H1 (cell line): ENCODE data around the gene DCHS1. TPM values are rescaled to one million over a fixed set of nuclear protein-coding genes. Genes with fewer than 3 reads are reported as not detected.

Experiments
- BACH1 ChIP-seq: IDR thresholded peaks from 2 replicates; pipeline ENCODE4 v1.6.1; 2012; ENCODE audit warnings: low read length, improper control_type of control experiment
- CEBPB ChIP-seq: IDR thresholded peaks from 2 replicates; pipeline ENCODE4 v1.6.1; 2012; ENCODE audit warnings: low read depth, low read length
- CHD2 ChIP-seq: IDR thresholded peaks from 2 replicates; pipeline ENCODE4 v1.6.1; 2012; ENCODE audit warnings: low read length, improper control_type of control experiment
- CREB1 ChIP-seq: IDR thresholded peaks from 2 replicates; pipeline ENCODE4 v1.6.1; 2012; ENCODE audit warnings: inconsistent platforms
- CTBP2 ChIP-seq: IDR thresholded peaks from 2 replicates; pipeline ENCODE4 v1.7.0; 2011; ENCODE audit warnings: borderline replicate concordance, mild to moderate bottlenecking, moderate library complexity, mixed read lengths, low read length; ENCODE audit not compliant: insufficient read depth, insufficient read length
- CTCF ChIP-seq, 3 experiments: IDR thresholded peaks; 1 replicate in 2 of 3; 2 replicates in 1 of 3; pipeline versions ENCODE4 v1.5.1 to v1.6.1; 2011; ENCODE audit warnings: low read length in 3 of 3, mild to moderate bottlenecking in 3 of 3, inconsistent platforms in 2 of 3, low read depth in 1 of 3, moderate library complexity in 1 of 3; ENCODE audit not compliant: insufficient read depth in 1 of 3; ENCODE audit errors: control extremely low read depth in 1 of 3
- EP300 ChIP-seq, 2 experiments: IDR thresholded peaks; 1 replicate in 1 of 2; 2 replicates in 1 of 2; pipeline ENCODE4 v1.6.1; 2011 to 2012; ENCODE audit warnings: low read depth in 2 of 2, low read length in 2 of 2, mild to moderate bottlenecking in 2 of 2, borderline replicate concordance in 1 of 2, inconsistent platforms in 1 of 2, moderate library complexity in 1 of 2
- EZH2 ChIP-seq: fragments of 200-600 bp; sonication (generic); IDR thresholded peaks from 2 replicates; pipeline ENCODE4 v1.7.1; 2012; ENCODE audit warnings: low read depth, mild to moderate bottlenecking, moderate library complexity, low read length, inconsistent platforms; ENCODE audit not compliant: severe bottlenecking
- GTF2F1 ChIP-seq: IDR thresholded peaks from 2 replicates; pipeline ENCODE4 v1.6.1; 2012; ENCODE audit warnings: low read depth, low read length, improper control_type of control experiment, borderline replicate concordance
- JUND ChIP-seq: IDR thresholded peaks from 2 replicates; pipeline ENCODE4 v1.6.1; 2011; ENCODE audit warnings: mild to moderate bottlenecking, improper control_type of control experiment, low read length
- KDM1A ChIP-seq: fragments of 200-600, 300-600 bp; sonication (generic); IDR thresholded peaks from 2 replicates; pipeline ENCODE4 v1.7.1; 2016; ENCODE audit warnings: mild to moderate bottlenecking, low read length, borderline replicate concordance
- MAX ChIP-seq: IDR thresholded peaks from 2 replicates; pipeline ENCODE4 v1.6.1; 2012; ENCODE audit warnings: inconsistent platforms
- NANOG ChIP-seq: IDR thresholded peaks from 2 replicates; pipeline ENCODE4 v1.6.1; 2011; ENCODE audit warnings: low read length, low read depth, mild to moderate bottlenecking, inconsistent platforms; ENCODE audit not compliant: insufficient read depth, poor library complexity, severe bottlenecking
- NRF1 ChIP-seq: IDR thresholded peaks from 2 replicates; pipeline ENCODE4 v1.6.1; 2011; ENCODE audit warnings: mild to moderate bottlenecking, low read depth, low read length, improper control_type of control experiment
- PHF8 ChIP-seq: fragments of 200-600 bp; sonication (generic); conservative IDR thresholded peaks from 2 replicates; pipeline ENCODE4 v1.7.1; 2012; ENCODE audit warnings: low read depth, mild to moderate bottlenecking, inconsistent platforms, low read length, moderate library complexity
- POLR2AphosphoS5 ChIP-seq: IDR thresholded peaks from 2 replicates; pipeline ENCODE4 v1.6.1; 2011; ENCODE audit warnings: low read depth, low read length
- RXRA ChIP-seq: IDR thresholded peaks from 2 replicates; pipeline ENCODE4 v1.6.1; 2011; ENCODE audit warnings: low read depth, mild to moderate bottlenecking, low read length, moderate library complexity; ENCODE audit not compliant: insufficient read depth
- SIN3A ChIP-seq, 2 experiments: IDR thresholded peaks in 1 of 2; conservative IDR thresholded peaks in 1 of 2; 2 replicates each; pipeline ENCODE4 v1.6.1; 2011 to 2012; ENCODE audit warnings: low read length in 2 of 2, improper control_type of control experiment in 1 of 2, low read depth in 1 of 2, mild to moderate bottlenecking in 1 of 2
- SP2 ChIP-seq: IDR thresholded peaks from 2 replicates; pipeline ENCODE4 v1.6.1; 2012; ENCODE audit warnings: mild to moderate bottlenecking, low read length, inconsistent platforms
- TAF7 ChIP-seq: optimal IDR thresholded peaks from 2 replicates; pipeline ENCODE3; 2011; ENCODE audit warnings: low read depth, mild to moderate bottlenecking, inconsistent platforms, low read length, moderate library complexity, borderline replicate concordance
- TBP ChIP-seq: IDR thresholded peaks from 2 replicates; pipeline ENCODE4 v1.6.1; 2011; ENCODE audit warnings: low read depth, low read length, improper control_type of control experiment
- polyA plus RNA-seq, 7 experiments: library from polyadenylated mRNA; depleted of rRNA in 3 of 7; stranded (reverse) in 5 of 7; unstranded in 2 of 7; fragments of >200 nt in 5 of 7; fragments of 200-250 nt in 2 of 7; gene quantifications; 1 replicate in 5 of 7; 2 replicates in 1 of 7; 4 replicates in 1 of 7; pipeline versions ENCODE4 v1.2.1 to v1.2.3, GENCODE V29; 2011 to 2013; ENCODE audit warnings: missing spikeins in 2 of 7, mixed read lengths in 2 of 7
- total RNA-seq: library from RNA; stranded (reverse); fragmentation: NEBNext Ultra II Directional; extraction: Animal tissue kit (Norgen Biotek cat#: 25700); gene quantifications from 2 replicates; pipeline ENCODE4 v1.2.1, GENCODE V29; 2021

The DCHS1 gene
- total and polyA plus RNA-seq, 2 of the 8 experiments (the other 6 are each of a cell fraction or from before 2014, with no cell fraction given) = 8.2 to 10.5 TPM

GRCh38 chr11:6619004-6619745, 36.4 kb downstream of the DCHS1 start, which contains the start of gene TPP1 (continued):
- TF ChIP-seq CHD2 (0 out of 2 replicates have a peak, but pooled peaks have one; percentile 31), EZH2 (no peak), MAX (no peak; the same call in 1 of the 2 replicates), KDM1A (no peak), NANOG (no peak), CTCF (IDR thresholded peaks at IDR 0.05; ENCODE audit: control extremely low read depth in 1 of 3, insufficient read depth in 1 of 3, low read depth in 1 of 3, low read length in 3 of 3) (no peak), CEBPB (no peak), EP300 (IDR thresholded peaks at IDR 0.05; ENCODE audit: borderline replicate concordance in 1 of 2, low read depth in 2 of 2, low read length in 2 of 2) (0 out of 3 replicates have a peak, but pooled peaks of 1 of the 2 experiments have one; percentile 56), SP2 (no peak), TBP (peak; percentile 82), TAF7 (no peak), SIN3A (conservative IDR thresholded peaks at IDR 0.05 in 1 of 2, IDR thresholded peaks at IDR 0.05 in 1 of 2; ENCODE audit: low read depth in 1 of 2, low read length in 2 of 2) (peak; percentile 91 to 97; a peak in 3 of 4 replicates), CTBP2 (no peak), PHF8 (peak; percentile 75), CREB1 (peak; percentile 98), GTF2F1 (no peak), NRF1 (no peak), POLR2AphosphoS5 (peak; percentile 86), RXRA (no peak), JUND (no peak), BACH1 (no peak)
